ENCODE measurements around the gene C13orf46.

The C13orf46 gene

GRCh38 chr13:113928685-113929627 is 44.9 kb downstream of the C13orf46 start:
- in situ Hi-C loops (cut with MboI; ENCODE audit: low sequenced_read_pairs, unreplicated experiment), result no loop called here
- no peak for DNase-seq (ENCODE audit: low spot score)
- TF ChIP-seq CTCF (IDR thresholded peaks at IDR 0.05; ENCODE audit: borderline replicate concordance, control extremely low read depth, extremely low read depth, insufficient read depth, missing control alignments), result no peak

GRCh38 chr13:113927661-113928581 is 46.0 kb downstream of the C13orf46 start:
- DNase-seq (ENCODE audit: low spot score), result no peak
- in situ Hi-C loops (cut with MboI; ENCODE audit: low sequenced_read_pairs, unreplicated experiment), result no loop called here
- TF ChIP-seq CTCF (IDR thresholded peaks at IDR 0.05; ENCODE audit: borderline replicate concordance, control extremely low read depth, extremely low read depth, insufficient read depth, missing control alignments), result no peak

- TF ChIP-seq CTCF (IDR thresholded peaks at IDR 0.05; ENCODE audit: borderline replicate concordance, control extremely low read depth, extremely low read depth, insufficient read depth, missing control alignments), result no peak
- no peak for DNase-seq (ENCODE audit: low spot score)
- in situ Hi-C loops (cut with MboI; ENCODE audit: low sequenced_read_pairs, unreplicated experiment), result no loop called here
These were observed 46.8 kb downstream of the C13orf46 start for GRCh38 chr13:113926951-113927660.

- in situ Hi-C loops (cut with MboI; ENCODE audit: low sequenced_read_pairs, unreplicated experiment), result no loop called here
- no peak for DNase-seq (ENCODE audit: low spot score)
- no peak for TF ChIP-seq CTCF (IDR thresholded peaks at IDR 0.05; ENCODE audit: borderline replicate concordance, control extremely low read depth, extremely low read depth, insufficient read depth, missing control alignments)
These were observed 47.5 kb downstream of the C13orf46 start for GRCh38 chr13:113926301-113926761.

- DNase-seq (ENCODE audit: low spot score), result no peak
- in situ Hi-C loops (cut with MboI; ENCODE audit: low sequenced_read_pairs, unreplicated experiment), result no loop called here
- no peak for TF ChIP-seq CTCF (IDR thresholded peaks at IDR 0.05; ENCODE audit: borderline replicate concordance, control extremely low read depth, extremely low read depth, insufficient read depth, missing control alignments)
These were observed 49.5 kb downstream of the C13orf46 start for GRCh38 chr13:113924184-113924901.

All from GM13976 (cell line).